ENCODE data around the gene IQGAP1. TPM values are rescaled to one million over a fixed set of nuclear protein-coding genes. Genes with fewer than 3 reads are reported as not detected.
A peak's percentile ranks its signal among the peaks of the same experiment; 100 is the strongest.

The IQGAP1 gene
- polyA plus RNA-seq, 2 of the 4 experiments (the other 2 are of a cell fraction) = 100 to 168 TPM

DNA sequence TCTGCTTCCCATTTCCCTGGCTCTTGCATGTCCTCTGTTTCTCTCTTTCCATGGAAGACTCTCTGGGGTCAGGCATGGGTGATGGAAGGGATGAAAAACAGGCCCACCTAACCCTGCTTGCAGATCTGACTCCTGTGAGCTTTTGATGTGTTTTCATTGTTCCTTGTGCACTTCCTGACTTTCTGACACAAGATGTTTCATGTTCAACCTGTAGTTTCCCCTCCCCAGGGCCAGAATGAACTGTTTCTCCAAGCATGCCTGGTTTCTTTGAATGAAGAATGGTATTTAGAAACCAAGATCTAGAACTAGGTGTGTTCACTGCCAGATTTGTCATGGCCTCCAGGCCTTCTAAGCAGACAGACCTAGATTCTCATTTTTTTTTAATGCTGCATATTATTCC lies 105.6 kb downstream of the IQGAP1 start:
- no peak overlapping the region for H3K4me3 ChIP-seq
- no peak overlapping the region for H3K4me2 ChIP-seq
- H3K27ac ChIP-seq = no peak overlapping the region
- H3K9me3 ChIP-seq = no peaks in the 10 kb centered on the region
- H3K4me1 ChIP-seq = 0 out of 3 replicates have a peak, but pooled peaks cover 3% of the 10 kb centered on the region
- FAIRE-seq (no peak), ATAC-seq (no peak), DNase-seq (ENCODE audit: low read depth in 1 of 2, low spot score in 1 of 2) (no peak)
- CTCF ChIA-PET = interaction anchor here (0.6 to 20.3 kb wide), 3 partner anchors 12 to 175 kb away, joined by 3 to 412 read pairs (median 54); no protein-coding TSS in a partner anchor
- TF ChIP-seq GATA3 (IDR thresholded peaks at IDR 0.05; ENCODE audit: borderline replicate concordance) (no peak), MAFK (IDR thresholded peaks at IDR 0.05; ENCODE audit: partially characterized antibody) (no peak), TP53 (CRISPR knock-in tag; IDR thresholded peaks at IDR 0.05) (no peak), PHF8 (IDR thresholded peaks at IDR 0.05; ENCODE audit: borderline replicate concordance, low read depth) (no peak)
- TF ChIP-seq, protein P1, sequence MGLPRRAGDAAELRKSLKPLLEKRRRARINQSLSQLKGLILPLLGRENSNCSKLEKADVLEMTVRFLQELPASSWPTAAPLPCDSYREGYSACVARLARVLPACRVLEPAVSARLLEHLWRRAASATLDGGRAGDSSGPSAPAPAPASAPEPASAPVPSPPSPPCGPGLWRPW (IDR thresholded peaks at IDR 0.05) = no peak
- TF ChIP-seq, protein P2, sequence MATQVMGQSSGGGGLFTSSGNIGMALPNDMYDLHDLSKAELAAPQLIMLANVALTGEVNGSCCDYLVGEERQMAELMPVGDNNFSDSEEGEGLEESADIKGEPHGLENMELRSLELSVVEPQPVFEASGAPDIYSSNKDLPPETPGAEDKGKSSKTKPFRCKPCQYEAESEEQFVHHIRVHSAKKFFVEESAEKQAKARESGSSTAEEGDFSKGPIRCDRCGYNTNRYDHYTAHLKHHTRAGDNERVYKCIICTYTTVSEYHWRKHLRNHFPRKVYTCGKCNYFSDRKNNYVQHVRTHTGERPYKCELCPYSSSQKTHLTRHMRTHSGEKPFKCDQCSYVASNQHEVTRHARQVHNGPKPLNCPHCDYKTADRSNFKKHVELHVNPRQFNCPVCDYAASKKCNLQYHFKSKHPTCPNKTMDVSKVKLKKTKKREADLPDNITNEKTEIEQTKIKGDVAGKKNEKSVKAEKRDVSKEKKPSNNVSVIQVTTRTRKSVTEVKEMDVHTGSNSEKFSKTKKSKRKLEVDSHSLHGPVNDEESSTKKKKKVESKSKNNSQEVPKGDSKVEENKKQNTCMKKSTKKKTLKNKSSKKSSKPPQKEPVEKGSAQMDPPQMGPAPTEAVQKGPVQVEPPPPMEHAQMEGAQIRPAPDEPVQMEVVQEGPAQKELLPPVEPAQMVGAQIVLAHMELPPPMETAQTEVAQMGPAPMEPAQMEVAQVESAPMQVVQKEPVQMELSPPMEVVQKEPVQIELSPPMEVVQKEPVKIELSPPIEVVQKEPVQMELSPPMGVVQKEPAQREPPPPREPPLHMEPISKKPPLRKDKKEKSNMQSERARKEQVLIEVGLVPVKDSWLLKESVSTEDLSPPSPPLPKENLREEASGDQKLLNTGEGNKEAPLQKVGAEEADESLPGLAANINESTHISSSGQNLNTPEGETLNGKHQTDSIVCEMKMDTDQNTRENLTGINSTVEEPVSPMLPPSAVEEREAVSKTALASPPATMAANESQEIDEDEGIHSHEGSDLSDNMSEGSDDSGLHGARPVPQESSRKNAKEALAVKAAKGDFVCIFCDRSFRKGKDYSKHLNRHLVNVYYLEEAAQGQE (IDR thresholded peaks at IDR 0.05) = no peak
- POLR2A ChIA-PET = no interaction called here

DNA sequence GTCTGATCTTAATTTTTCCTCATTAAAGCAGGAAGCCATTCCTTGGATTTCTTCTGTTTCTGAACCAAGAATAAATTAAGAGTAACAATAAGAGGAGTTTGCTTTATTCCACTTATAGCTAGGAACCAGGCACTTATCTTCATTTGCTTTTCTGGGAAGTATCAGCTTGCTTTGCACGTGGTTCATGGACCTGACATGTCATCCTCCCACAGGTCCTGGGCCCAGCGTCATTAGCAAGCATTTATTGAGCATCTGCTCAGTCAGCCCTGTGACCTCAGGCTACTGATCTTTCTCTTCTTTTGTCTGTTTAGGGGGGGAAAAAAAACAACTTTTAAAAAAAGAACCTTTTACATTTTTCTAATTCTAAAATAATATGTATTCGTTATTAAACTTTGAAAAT lies 107.0 kb downstream of the IQGAP1 start:
- Histone ChIP-seq H3K4me3 (no peak overlapping the region), H3K9me3 (no peaks in the 10 kb centered on the region), H3K4me2 (no peak overlapping the region), H3K4me1 (no peaks in the 10 kb centered on the region), H3K27ac (no peak overlapping the region)
- FAIRE-seq (no peak), DNase-seq (ENCODE audit: low read depth in 1 of 2, low spot score in 1 of 2) (no peak), ATAC-seq (no peak)
- no peak for TF ChIP-seq ZNF302 (CRISPR knock-in tag; IDR thresholded peaks at IDR 0.05)
- TF ChIP-seq HOXB13 (CRISPR knock-in tag; IDR thresholded peaks at IDR 0.05; ENCODE audit: low read depth) = no peak
- TF ChIP-seq, protein P3, sequence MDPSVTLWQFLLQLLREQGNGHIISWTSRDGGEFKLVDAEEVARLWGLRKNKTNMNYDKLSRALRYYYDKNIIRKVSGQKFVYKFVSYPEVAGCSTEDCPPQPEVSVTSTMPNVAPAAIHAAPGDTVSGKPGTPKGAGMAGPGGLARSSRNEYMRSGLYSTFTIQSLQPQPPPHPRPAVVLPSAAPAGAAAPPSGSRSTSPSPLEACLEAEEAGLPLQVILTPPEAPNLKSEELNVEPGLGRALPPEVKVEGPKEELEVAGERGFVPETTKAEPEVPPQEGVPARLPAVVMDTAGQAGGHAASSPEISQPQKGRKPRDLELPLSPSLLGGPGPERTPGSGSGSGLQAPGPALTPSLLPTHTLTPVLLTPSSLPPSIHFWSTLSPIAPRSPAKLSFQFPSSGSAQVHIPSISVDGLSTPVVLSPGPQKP (IDR thresholded peaks at IDR 0.05; ENCODE audit: low read depth, low read length) = no peak
- TF ChIP-seq JUN (IDR thresholded peaks at IDR 0.05) = no peak
- no peak for TF ChIP-seq BHLHE40 (IDR thresholded peaks at IDR 0.05; ENCODE audit: low read depth, low read length)
- no peak for TF ChIP-seq HDAC2 (IDR thresholded peaks at IDR 0.05)
- no peak for TF ChIP-seq EHMT2 (IDR thresholded peaks at IDR 0.05; ENCODE audit: low read depth)
- TF ChIP-seq SREBF2 (IDR thresholded peaks at IDR 0.05) = no peak
- 87% methylated on average over 3 of the region's 3 CpGs for WGBS (ENCODE audit: missing lambda C conversion rate)
- ChIA-PET POLR2A (no interaction called here), CTCF (interaction anchor here (1.0 to 7.2 kb wide), 2 partner anchors 13 to 390 kb away, joined by 4 to 54 read pairs; no protein-coding TSS in a partner anchor)

DNA sequence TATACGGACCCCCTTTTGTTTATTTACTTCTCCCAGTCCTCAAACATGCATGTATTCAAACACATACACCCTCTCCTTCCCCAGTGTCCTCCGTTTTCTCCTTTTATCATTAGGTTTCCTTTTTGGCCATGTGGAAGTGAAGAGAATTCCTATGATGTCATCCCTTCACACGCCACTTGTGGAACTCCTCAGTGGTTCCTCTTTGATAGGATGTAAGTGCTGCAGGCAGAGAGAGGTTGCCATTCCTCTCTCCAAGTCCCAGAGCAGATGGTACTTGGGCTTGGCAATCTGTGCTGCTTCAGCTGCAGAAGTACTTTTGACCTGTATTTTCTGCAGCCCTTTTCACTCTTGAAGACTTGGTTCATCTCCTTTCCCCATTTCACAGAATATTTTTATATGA lies 108.7 kb downstream of the IQGAP1 start:
- H3K9me3 ChIP-seq = no peaks in the 10 kb centered on the region
- ChIA-PET POLR2A (no interaction called here), CTCF (interaction anchor here (0.6 to 7.2 kb wide), 9 partner anchors 11 to 436 kb away, joined by 3 to 54 read pairs (median 7); partner anchors contain the start of gene HDDC3)
- DNase-seq (ENCODE audit: low read depth in 1 of 2, low spot score in 1 of 2) (no peak), FAIRE-seq (no peak), ATAC-seq (no peak)
- WGBS (ENCODE audit: missing lambda C conversion rate) = 73% methylated on average over 3 of the region's 3 CpGs
- no peak overlapping the region for H3K4me3 ChIP-seq
- H3K4me1 ChIP-seq = no peaks in the 10 kb centered on the region
- TF ChIP-seq MYC (IDR thresholded peaks at IDR 0.05; ENCODE audit: borderline replicate concordance, low read length) = no peak
- H3K27ac ChIP-seq = no peak overlapping the region
- H3K4me2 ChIP-seq = no peak overlapping the region

DNA sequence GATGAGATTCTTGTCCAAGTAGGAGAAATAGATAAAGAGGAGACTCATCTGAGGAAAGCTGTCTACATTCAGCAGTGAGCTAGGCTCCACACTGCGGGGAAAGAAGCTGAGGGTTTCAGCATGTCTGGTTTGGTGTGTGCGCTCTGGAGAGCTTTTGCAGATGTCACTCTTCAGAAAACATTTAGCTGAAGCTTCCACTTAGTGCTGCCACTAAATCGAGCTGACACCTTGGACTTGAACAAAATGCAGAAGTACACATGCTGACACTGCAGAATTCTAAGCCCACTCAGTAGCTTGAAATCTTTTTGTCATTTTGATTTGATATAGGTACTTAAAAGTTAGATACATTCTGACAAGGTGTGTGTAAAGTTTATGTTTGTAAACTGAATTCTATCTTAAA lies 109.3 kb downstream of the IQGAP1 start:
- POLR2A ChIA-PET = no interaction called here
- 70% methylated on average over 3 of the region's 3 CpGs for WGBS (ENCODE audit: missing lambda C conversion rate)

More for the DNA sequence above, 109.3 kb downstream of the IQGAP1 start:
- DNase-seq (ENCODE audit: low read depth in 1 of 2, low spot score in 1 of 2) (no peak), ATAC-seq (no peak), FAIRE-seq (no peak)
- CTCF ChIA-PET = interaction anchor here (0.6 to 6.0 kb wide), 8 partner anchors 12 to 435 kb away, joined by 3 to 51 read pairs (median 6); partner anchors contain the start of gene HDDC3
- H3K4me2 ChIP-seq = no peak overlapping the region
- H3K27ac ChIP-seq = no peak overlapping the region
- no peak overlapping the region for H3K4me3 ChIP-seq
- no peaks in the 10 kb centered on the region for H3K9me3 ChIP-seq
- TF ChIP-seq MAFK (IDR thresholded peaks at IDR 0.05; ENCODE audit: partially characterized antibody) (peak; percentile 95), EP300 (IDR thresholded peaks at IDR 0.05) (no peak)
- no peaks in the 10 kb centered on the region for H3K4me1 ChIP-seq

Measured in A549 (cell line).